Right renal pelvis (tissue), 4 donors: ENCODE measurements around the gene PLCL1. TPM values are rescaled to one million over a fixed set of nuclear protein-coding genes. Genes with fewer than 3 reads are reported as not detected.

Experiments used
- polyA plus RNA-seq, 4 donors: library from polyadenylated mRNA; unstranded; fragments of 120-200 nt; gene quantifications; one replicate each; pipeline ENCODE4 v1.2.1, GENCODE V29; 2013; ENCODE audit not compliant: insufficient read length in 4 of 4

PLCL1 gene
- polyA plus RNA-seq, 4 donors = 15.2 to 22.5 (median 18.6) TPM

Other genes starting within 250 kb of the PLCL1 start
- gene RFTN2, start 129.0 kb upstream of the PLCL1 start, polyA plus RNA-seq = 10 to 100 TPM; 17.3 to 26.6 (median 19.9) TPM
- 1 to 10 TPM; 7.8 to 8.8 (median 8.6) TPM for gene MARS2, start 99.2 kb upstream of the PLCL1 start, polyA plus RNA-seq
- gene BOLL, start 19.3 kb upstream of the PLCL1 start, polyA plus RNA-seq = under 1 TPM in 2 of 4 donors, not detected in 2; 0.01 to 0.06 TPM